ENCODE measurements around the gene CACNA1S.
A peak's percentile ranks its signal among the peaks of the same experiment; 100 is the strongest.

CACNA1S gene

DNA sequence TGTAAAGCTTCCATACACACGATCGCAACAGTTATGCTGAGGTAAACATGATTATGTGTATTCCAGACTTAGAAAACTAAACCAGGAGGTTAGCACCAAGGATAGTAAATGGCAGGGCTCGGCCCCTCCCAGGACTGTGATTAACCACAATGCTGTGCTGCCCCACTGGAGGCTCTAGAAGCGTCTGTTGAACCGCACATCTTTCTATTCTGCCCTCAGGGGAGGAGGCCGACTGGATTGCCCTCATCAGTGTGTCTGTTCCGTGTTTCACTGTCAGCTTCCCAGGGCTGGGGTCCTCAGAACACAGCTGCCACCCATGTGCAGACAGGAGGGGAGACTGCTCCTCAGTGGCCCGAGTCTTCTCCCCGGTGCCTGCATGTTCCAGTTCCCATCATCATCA is 27.5 kb upstream of the CACNA1S start:
- no peak for DNase-seq

- no peak for DNase-seq
Observed at GRCh38 chr1:201139306-201139705, 27.1 kb upstream of the CACNA1S start.

GRCh38 chr1:201138311-201138840 is 26.1 kb upstream of the CACNA1S start:
- no peak for DNase-seq

DNA sequence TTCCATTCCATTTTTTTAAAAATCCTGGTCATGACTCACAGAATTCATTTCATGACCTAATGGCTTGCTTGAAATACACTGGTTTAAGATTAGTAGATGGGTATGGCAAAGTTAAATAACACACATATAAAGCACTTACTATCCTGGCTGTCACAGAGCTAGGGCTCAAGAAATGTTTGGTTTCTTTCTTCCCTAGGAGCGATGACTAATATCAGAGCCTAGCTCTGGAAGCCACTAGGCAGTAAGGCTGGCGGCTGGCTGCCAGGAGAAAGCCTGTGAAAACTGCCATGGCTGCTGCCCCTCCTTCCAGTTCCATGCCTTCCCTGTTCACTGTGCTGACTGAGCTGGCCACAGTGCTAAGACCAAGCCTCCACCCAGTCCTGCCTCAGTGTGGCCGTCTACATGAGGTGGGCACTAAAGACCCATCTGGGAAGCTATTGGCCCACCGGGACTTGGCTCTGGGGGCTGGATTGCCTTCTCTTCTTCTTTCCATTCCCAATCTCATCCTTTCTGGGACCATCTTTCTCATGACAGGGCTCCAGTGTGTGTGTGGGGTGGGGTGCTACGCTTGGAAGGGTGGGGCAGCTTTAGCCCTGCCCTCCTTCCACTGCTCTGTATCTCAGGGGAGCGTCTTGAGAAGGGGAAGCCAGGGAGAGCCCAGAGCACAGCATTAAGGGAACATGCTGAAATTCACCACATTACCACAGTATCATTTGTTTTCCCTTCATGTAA is 25.5 kb upstream of the CACNA1S start:
- no peak for DNase-seq

DNA sequence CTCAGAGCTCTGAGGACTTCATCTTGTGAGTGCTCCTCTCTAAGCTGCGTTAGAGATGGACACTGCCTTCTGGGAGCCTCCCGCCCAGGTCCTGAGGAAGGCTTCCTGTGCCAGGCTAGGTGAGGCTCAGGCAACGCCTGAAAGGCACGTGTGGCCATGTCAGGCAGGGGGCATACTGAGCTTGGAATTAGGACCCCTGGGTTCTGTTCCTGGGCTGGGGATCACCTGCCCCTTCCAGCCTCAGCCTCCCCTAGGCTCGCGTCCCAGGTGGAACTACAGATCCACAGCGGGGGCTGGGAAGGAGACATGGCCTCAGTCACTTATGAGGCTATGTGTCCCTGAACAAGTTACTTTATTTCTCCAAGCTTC is 24.8 kb upstream of the CACNA1S start:
- no peak for DNase-seq

DNA sequence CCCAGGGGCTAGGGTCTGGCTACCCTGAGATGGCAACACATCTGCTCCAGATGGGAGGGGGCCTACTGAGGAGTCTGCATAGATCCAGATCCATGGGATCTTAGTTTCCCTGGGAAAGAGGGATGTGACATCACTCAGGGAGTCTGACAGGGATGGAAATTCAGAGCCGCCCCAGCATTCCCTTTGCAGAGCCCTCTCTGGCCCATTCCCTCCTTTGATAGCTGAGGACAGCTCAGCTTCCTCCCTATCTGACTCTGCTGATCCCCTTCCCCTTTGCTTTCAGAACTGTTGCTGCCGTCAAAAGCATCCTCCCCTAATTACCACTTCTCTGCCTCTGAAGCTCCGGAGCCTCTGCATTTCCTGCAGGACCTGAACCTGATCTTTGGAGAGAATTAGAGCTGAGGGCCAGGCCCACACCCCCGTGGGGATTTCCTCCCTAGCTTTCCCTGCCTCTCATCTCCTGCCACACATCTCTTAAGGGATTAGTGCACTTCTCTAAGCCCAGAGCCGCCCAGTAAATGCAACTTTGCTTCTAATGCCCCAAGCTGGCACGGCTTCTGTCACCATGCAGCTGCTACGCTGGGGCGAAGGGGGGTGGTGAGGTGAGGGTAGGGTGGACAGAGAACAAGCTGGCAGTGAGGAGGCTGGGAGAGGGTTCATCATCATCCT is 24.3 kb upstream of the CACNA1S start:
- no peak for DNase-seq

- no peak for DNase-seq
Observed at GRCh38 chr1:201134405-201134804, 22.2 kb upstream of the CACNA1S start.

GRCh38 chr1:201131398-201131797 is 19.2 kb upstream of the CACNA1S start:
- no peak for DNase-seq

DNA sequence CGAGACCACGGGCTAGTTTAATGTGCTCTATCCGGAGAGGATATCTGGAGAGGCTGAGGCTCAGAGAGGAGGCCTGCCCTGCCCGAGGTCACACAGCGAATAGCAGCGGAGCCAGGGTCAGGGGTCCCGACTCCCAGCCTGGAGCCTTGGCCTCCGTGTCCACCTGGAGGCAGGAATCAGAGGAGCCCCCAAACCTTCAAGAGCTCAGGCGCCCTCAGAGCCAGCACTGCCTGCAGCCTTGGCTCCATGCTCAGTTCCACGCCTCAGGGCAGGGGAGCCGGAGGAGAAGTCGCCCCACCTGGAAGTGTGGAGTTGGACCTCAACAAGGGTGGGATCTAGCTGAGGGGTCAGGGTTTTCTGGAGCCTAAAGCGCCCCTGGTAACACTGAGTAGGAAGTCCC is 16.7 kb upstream of the CACNA1S start:
- no peak for DNase-seq

DNA sequence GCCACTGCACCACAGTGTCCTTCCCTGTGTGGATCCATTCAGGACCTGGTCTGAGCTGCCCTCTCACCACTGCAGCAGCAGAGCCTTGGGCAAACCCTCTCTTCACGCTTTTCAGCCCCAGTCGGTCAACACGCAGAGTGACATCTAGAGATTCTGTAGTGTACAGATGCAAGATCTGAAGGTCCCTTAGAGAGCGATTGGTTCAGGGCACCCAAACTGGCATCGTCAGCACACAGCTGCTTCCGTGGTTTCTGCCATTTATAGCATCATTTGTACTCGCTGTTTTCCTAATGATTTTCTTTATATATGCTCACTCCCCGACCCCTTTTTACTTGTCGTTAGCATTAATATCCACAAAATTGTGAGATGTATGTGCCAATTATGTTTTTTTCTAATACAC is 16.2 kb upstream of the CACNA1S start:
- DNase-seq: no peak

DNA sequence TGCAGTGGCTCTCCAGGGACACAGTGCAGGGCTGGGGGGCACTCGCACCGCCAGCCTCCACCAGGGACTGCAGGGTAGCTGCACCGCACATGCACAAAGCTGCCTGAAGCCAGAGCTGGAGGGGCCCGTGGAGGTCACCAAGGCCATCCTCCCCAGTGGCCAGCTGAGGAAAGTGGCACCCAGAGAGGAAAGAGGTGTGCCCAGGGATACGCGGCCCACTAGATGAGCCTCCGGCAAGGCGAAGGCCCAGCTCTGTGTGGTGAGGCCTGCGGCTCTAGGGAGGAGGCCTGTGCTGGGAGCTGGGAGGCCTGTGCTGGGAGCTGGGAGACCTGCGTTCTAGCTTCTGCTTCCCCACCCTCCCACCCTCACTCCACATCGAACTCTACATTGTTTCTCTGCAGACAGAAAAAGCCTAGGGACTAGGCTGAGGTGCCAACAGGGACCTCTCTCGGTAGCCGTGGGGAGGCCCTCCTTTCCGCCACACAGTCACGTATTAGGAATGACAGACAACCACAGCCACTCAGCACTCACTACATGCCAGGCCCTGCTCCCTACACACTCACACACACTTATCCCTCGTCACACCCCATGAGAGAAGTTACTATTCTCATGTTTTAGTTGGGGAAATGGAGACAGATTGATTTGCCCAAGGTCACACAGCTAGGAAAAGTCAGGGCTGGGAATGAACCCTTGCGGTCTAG is 15.7 kb upstream of the CACNA1S start:
- no peak for DNase-seq

- DNase-seq: no peak
Observed at GRCh38 chr1:201126832-201127754, 14.9 kb upstream of the CACNA1S start, which contains the start of gene ASCL5. ASCL5 (minus strand) TSS chr1:201127184; CDS start chr1:201115372, 11,812 bp downstream.

- no peak for DNase-seq
Observed at GRCh38 chr1:201126463-201126831, 14.2 kb upstream of the CACNA1S start.

DNA sequence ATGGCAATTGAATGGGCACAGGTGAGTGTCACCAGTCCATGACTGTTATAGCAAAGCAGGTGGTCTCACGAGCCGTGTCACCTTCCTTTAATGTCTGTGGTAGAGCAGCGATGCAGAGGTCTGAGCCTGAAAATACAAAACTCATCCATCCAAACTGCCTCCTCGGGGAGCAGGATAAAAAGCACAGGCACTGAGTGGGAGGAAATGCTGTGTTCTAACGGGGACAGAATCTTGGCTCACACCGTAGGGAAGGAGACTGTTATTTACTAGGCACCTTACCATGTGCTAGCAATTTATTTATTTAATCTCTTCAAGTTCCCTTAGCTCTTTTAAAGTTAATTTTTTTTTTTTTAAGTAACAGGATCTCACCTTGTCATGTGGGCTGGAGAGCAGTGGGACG is 13.6 kb upstream of the CACNA1S start:
- no peak for DNase-seq

GRCh38 chr1:201125019-201125418 is 12.8 kb upstream of the CACNA1S start:
- DNase-seq: no peak

DNA sequence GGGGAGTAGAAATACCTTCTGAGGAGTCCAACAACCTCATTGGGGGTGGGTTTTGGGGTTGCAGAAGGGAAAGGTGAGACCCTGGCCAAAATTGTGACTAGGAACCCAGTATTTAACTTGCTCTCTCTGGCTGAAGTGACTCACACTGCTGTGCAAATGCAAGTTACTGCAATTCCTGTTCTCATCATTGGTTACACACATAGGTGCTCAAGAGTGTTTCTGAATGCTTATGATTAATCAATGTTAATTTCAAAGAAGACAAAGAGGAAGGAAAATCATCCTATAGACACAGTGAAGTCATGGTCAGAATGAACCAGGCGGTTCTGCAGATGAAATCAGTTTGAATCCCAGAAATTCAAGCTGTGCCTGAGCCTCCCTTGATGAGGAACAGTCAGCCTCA is 11.6 kb upstream of the CACNA1S start:
- no peak for DNase-seq

DNA sequence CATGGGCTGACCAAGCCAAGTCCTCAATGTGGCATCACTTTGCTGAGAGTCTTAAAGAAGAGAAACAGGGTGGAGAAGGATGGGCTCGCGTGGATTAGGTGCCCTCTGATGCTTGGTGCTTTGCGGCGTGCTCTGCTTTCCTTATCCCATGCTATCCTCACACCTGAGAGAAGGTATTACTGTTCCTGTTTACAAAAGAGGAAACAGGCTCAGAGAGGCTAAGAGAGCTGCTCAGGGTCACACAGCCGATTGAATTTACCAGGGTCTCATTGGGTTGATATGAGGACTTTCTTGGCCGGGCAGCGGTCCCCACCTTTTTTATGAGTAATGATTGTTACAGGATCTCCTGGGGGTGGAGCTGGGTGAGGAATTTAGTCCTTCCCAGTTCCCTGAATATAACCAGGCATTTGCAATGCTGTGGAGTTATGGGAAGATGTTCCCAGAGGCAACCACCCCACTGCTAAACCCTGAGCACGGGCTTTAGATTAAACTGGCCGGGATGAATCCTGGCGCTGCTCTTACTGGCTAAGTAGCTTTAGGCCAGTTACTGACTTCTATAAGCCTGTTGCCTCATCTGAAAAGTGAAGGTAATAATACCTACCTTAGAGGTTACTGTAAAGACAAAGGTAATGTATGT is 10.2 kb upstream of the CACNA1S start:
- no peak for DNase-seq

DNA sequence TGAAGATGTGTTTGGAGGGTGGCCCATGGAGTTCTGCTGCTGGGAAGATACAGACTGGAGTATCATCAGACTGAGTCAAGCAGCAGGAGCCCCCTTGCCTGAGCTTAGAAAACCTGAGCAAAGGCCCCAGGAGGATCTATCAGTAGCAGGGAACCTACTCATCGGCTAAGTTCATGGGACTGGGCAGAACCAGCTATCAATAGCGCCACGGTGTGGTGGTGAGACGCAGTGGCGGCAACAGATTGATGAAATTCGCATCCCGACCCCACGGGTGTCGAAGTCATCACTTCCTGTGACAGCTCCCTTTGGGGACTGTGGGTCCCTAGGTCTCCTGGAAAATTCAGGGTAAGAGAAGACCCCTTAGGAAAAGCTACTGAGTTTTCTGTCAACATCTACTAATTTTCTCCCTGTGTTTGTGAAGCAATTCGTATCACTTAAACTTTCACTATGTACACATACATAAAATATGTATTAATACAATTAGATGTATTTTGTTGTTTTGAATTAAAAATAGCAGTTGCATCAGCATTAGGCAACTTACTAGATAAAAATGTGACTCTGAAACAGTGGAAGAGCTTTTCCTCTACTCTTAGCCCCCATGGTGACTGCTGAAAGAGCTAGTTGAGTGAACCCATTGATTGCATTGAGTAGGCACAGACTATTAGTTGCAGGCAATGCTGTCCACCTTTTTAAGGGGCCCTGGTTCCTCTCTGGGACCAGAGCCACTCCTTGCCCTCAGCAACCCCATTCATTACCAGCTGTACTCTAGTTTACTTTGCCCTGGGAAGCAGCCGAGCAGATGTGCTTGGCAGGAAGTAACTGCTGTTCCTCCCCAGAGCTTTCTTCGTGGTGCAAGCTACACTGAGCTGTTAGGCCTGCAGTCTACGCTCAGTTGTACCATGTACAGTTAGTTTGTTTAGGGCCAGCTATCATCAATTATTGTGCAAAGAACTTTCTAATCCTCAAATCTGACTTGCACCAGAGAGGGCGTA is 7.3 kb upstream of the CACNA1S start:
- peak; percentile 79 for DNase-seq

DNA sequence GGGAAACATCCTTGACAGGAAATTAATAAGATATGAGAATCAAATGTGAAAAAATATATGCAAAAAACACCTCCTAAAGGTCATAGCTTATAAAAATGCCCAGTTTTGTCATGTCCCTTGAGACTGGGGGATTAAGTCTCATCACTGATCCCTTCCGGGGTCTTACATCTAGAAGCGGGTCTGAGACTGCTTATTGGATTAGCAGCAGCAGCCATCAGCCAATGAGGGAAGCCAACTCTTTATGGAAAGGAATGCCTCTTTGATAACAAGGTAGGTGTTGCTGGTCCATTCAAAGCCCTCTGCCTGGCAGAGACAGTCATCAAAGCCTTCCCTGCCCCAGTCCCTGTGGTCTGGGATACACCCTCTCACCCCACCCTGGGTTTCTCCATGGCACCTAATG is 3.9 kb upstream of the CACNA1S start:
- no peak for DNase-seq

GRCh38 chr1:201115390-201115937 is 3.2 kb upstream of the CACNA1S start:
- no peak for DNase-seq
